CD4-positive, alpha-beta T cell treated with Interleukin-17A for 1 hour (primary cell): ENCODE results near the gene HOXA2.

Experiments
- DNase-seq: peaks from one replicate; pipeline ENCODE4 v3.0.0-alpha.2; 2020

Gene HOXA2

DNA sequence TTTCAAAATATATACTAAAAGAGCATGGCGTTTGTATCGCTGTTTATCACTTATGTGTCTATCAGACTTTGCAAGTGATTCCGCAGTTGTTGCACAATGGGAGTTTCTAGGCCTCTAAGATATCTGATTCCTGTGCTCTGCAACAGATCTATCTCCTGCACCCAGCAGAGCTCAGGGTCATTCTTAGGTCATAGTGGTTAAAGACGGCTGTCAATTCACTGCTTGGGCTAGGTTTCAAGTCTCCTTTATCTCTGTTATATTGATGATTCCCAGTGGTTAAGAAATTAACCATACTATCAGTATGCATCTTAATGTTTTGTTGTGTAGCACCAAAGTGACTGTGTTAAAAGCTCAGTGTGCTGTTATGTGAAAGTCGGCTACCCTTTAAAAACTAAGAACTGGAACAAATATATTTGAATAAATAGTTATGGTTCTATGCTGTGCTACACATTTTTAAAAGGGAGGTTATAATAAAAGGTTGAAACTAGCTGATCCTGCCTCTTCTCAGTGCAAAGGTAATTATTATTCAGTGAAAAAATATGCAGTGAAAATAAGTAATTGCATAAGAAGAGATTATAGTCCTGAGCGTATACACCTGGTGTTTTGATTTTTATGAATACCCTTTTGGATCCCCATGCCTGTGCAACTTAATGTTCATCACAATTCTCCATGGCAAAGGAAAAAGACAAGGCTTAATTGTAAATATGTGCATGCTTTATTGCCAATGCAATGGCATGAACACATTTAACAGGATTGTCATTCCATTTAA is 30.7 kb downstream of the HOXA2 start:
- DNase-seq: no peak

DNA sequence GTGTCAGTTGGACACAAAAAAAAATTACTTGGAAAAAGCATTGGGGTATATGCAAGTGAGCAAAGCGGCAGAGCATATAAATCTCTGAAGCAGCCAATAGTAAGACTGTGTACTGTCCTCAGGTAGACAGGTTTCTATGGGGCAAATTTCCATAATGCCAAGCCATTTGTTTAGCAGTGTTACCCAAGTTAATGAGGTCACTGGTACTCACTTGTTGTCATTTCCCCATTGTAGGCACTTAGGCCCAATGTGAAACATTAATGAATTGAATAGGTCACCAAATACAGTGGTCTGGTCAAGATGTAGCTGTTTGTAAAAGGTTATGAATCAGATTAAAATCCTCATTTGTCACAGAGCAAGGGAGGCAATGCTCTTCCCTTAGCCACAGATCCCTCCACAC is 34.2 kb downstream of the HOXA2 start:
- DNase-seq: no peak

DNA sequence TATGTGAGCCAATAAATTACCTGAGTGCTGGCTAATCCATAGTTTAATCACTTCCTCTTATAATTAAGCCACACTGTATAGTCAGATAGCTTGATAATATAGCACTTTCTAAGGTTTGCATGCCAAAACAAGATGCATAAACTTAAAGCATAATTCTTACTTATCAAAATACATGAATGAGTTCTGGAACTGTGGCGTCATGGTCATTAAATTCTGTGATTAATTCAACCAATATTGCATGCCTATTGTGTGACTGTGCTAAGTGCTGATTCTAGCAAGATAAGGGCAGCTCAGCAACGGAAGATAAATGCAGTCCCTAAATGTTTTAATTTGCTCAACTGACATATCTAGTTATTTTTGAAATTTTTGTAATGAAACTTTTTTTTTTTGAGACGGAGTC is 36.3 kb downstream of the HOXA2 start:
- DNase-seq: no peak

DNA sequence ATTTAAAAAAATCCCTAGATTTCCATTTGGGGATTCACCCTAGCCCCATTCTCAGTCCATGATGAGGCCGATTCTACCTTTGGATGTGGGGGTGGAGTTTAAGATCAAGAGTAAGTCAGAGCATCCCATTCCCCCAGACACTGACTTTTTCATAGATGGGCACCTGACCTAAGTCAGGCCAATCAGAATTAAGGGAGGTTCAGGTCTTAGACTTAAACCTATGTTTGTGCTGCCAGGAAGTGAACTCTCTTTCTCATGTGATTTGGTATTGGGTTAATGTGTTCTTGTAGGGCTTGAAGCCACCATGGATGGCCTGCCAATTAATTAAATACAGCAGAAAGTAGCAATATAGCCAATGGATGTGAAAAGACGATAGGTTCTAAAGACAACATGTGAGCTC is 36.8 kb downstream of the HOXA2 start:
- DNase-seq: no peak

DNA sequence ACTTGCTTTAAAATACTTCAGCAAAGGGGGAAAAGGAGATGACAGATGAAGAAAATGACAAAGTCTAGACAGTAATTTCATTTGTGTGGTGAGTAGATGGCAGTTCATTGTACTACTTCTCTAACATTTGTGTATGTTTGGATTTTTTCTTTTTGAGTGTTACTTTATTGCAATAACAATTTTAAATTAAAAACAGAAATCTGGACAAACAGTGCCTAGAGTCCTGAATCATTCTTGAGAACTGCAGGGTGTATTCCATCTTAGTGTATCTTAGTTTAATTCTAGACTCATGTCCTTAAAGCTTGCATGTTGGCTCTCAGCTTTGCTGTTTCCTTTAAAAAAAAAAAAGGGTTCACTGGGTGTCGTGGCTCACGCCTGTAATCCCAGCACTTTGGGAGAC is 37.8 kb downstream of the HOXA2 start:
- no peak for DNase-seq

DNA sequence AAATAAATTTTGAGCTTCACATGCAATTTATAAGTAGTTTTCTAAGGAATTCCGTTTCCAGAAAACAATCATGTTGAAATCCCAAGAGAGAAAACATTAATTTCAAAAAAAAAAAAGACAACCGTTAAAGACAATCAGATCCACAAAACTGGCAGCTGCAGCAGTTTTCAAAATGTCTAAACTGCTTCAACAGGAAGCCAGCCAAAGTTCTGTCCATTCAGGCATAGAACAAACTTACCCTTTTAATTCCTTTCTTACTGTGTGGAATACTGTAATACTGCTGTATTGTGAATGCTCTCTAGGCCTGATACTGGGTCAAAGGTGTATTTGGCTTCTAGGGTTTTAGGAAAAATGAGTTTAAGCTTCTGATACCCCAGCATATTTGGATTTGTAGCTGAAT is 38.3 kb downstream of the HOXA2 start:
- no peak for DNase-seq

DNA sequence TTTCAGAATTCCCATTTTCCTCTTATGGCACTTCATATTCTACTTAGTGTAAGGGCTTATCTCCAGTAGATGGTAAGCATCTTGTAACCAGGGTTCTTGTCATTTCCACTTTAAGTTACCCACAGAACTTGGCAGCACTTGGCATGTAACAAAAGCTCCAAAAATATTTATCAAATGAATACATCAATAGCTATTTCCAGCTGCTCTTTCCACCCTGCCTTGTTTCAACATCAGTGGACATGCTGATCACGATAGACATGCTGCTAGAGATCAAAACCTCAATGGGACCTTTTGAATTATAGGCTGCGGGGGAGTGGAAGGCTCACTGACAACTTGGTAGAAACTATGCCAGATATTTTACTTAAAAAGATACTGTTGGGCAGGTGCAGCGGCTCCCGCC is 39.5 kb downstream of the HOXA2 start:
- no peak for DNase-seq

DNA sequence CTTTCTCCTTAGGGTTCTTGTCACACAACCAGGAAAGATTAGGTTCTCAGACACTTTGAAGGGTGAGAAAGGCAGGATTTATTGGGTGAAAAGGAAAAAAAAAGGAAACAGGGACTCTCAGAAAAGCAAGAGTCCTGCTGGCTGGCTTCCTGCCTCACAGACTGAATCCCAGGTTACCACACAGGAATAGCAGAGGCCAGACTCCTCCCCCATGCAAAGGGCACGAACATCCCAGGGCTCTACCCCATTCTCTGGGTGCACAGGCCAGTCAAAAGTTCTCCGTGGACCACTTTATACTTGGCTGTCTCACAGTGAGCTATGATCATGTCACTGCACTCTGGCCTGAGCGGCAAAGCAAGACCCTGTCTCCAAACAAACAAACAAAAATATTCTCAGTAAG is 49.3 kb downstream of the HOXA2 start:
- DNase-seq: no peak

DNA sequence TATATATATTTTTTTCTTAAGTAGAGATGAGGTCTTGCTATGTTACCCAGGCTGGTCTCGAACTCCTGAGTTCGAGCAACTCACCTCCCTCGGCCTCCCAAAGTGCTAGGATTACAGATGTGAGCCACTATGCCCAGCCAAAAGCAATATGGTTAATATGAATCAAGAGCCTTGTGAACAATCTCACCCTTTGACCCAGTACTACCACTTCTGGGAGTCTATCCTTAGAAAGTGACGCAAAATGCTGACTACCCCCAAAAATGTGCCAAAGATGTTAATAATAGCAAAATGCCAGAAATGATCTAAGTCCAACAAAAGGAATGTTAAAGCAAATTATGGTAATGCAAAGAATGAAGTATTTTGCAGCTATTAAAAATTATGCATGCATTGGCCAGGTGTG is 51.0 kb downstream of the HOXA2 start:
- DNase-seq: no peak
